Amniotic stem cell (primary cell): ENCODE results near the gene EVI5.

Experiments used
- DNase-seq: peaks from one replicate; lab custom pipeline; 2025; lab: John Stamatoyannopoulos, UW

The EVI5 gene

DNA sequence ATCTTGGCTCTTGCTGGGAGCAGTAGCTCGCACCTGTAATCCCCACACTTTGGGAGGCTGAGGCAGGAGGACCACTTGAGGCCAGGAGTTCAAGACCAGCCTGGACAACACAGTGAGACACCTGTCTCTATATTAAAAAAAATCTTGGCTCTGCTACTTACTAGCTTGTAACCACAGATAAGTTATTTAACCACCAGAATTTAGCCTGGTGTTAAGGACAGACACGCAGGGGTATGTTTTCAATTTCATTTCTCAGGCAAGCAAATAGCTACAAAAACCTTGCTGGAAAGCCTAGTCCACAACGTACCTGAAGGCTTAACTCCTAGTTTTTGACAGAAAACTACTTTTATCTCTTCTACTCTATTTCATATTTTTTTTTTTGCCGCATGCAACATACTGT is 273.4 kb downstream of the EVI5 start:
- no peak for DNase-seq

DNA sequence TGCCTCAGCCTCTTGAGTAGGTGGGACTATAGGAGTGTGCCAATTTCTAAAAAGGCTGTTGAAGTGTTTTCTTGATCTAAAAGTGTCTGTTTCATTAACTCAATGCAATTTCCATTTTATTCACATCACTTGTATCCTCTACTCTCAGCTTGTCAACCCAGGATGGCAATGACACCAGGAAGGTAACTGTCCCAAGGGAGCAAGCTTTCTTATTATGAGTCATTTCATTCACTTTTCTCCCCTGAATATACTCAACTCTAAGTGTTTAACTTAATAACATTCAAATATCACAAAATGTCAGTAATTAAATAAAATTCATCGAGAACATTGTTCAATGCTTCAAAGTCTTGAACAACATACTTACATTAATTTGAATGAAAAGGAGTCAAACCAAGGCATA is 275.3 kb downstream of the EVI5 start:
- DNase-seq, result no peak

DNA sequence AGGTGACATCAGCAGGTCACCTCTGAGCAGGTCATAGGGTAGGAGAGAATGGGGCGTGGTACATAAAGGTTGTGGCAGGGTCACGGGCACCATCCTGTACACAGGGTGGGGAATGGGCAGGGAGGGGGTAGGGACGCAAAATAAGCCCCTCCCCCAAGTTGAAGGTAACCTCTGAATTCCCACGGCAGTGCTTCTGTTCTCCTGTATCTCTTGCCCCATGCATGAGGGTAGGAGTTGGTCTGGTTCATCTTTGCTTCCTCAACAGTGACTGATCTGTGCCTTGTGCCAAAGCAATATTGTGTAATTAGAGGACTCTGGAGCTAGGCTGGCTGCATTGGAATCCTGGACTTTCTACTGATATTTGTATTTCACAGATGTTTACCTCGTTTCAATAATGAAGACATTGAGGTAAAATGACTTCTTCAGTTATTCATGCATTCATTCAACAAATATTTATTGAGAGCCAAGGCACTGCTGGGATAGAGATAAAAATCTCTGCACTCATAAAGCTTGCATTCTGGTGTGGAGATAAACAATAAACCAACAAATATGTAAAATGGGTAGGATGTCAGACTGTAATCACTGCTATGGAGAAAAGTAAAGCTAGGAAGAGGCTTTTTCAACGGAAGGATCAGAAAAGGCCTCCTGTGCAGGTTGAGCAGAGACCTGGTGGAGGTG is 279.8 kb downstream of the EVI5 start:
- no peak for DNase-seq

DNA sequence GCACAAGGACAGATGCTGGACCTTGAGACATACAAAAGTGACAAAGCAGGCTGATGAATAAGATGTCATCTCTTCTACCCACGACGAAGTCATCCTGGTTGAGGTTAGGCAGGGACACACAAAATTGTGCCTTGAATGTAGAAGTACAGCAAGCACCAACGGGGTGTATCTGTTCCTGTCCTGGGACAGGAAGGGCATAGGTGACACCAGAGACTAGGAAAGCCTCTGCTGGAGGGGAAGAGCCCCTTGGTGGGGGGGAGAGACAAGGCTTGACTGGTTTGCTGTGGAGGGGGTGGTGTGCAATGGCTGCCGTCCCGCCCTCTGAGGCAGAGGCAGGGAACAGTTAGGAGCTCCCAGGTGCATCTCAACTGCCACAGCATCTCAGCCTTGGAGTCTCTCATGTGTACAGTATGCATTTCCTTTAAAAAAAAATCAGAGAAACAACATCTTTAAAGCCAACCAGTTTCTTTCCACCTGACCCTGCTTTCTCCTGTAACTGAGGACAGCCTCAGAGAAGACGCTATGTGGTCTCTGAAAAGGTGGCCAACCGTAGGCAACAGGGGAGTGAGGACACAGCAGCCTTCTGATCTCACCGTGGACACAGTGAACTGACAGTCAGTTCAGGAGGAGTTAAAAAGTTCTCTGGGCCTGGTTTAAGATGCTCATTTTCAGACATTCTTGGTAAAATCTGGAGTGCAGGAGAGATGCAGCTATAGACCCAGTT is 280.5 kb downstream of the EVI5 start:
- no peak for DNase-seq

DNA sequence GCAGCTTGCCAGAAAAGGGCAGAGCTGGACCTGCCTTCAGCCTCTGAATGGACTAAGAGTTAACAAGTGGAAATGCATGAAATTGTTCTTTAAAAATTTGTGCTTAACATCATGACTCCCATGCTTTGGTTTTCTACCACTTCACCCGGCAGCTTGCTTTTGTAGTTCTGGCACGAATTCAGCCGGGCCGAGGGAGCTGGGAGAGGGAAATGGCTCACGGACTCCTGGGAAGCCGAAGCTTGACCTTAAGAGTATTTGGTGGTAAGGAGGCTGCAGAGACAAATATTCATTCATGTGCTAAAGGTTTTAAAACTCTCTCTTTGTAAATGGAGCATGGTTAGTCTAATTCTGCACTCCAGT is 281.0 kb downstream of the EVI5 start:
- no peak for DNase-seq

DNA sequence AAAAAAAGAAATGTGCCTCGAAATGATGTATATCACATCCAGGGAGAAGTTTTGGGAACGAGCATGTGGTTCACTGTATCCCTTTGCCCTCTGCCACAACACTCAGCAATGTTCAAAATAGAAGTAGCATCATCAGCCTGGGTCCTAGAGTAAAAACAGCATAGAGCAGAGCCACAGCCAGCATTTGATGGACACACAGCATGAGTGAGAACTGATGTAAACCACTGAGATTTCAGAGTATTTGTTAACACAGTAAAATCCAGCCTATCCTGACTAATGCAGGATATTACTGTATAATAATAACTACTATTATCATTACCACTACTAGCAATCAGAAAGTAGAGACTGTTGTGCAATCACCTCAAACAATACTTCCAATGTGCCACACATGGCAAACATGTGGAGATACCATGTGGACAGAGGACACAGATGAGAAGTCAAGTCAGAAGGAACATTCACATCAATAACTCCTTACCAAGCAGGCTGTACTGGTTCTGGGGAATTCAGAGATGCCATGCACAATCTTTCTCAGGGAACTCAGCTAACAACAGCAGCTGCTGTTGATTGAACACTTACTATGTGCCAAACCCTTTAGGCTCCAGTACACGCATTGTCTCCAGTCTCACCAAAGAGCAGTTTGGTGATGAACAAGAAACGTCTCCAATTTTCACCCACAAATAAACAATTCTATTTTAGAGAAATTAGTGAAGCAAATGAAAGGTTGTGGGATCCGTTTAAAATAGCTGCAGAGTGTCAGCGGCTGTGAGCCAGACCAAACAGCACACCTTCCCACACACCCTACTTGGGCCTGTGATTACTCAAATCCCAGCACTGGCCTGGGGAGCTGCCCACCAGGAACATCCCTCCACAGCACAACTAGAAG is 281.6 kb downstream of the EVI5 start:
- no peak for DNase-seq

DNA sequence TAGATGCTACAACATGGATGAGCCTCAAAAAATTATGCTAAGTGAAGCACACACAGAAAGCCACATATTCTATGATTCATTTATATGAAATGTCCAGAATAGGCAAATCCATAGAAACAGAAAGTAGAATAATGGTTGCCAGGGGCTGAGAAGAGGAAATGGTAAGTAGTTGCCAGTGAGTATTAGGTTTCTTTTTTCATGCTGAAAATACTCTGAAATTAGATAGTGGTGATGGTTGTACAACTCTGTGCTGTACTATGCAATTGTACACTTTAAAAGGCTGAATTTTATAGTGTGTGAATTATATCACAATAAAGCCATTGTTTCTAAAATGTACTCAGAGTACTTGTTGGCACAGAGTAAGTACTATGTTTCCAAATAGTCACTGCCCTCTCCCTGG is 282.7 kb downstream of the EVI5 start:
- DNase-seq, result no peak

DNA sequence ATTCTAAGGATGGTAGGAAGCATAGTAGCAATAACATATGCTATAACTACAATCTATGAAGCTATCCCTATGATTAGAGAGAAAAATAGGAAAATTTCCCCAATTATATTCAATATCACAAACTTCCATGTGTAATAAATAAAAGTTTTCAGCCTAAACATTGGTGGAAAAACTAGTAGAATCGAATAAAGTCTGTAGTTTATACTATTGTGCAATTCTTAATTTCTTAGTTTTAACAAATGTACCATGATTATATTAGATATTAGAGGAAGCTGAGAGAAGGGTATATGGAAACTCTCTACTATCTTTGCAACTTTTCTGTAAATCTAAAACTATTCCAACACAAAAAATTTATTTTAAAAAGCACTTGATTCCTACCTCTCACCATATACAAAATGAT is 284.4 kb downstream of the EVI5 start:
- no peak for DNase-seq

DNA sequence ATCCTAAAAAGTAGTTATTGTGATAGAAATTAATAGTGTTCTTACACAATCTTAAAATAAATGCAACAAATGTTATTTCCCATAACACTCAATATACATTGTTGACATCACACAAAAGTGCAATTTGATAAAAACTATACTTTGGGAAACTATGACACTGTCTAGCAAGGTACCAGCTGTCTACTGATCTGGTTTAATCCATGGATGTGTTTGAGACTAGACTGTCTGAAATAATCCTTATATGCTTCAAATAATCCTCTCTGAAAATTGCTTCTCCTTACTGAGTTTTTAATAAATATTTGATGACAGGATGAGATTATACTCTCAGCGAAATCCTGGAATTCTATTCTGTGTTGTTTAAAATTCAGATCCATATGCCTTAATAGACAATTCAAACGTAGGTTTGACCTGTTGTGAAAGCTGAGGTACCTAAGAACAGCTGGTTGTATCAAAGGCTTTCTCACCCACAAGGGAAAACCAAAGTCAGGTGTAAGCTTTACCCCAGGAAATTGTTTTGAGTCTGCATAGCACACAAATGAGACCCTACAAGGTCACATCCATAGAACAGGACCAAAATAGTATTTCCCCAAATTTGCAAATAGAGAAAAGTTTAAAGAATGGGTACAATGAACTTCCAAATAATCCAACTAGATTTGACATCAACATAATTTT is 289.4 kb downstream of the EVI5 start:
- DNase-seq, result no peak

DNA sequence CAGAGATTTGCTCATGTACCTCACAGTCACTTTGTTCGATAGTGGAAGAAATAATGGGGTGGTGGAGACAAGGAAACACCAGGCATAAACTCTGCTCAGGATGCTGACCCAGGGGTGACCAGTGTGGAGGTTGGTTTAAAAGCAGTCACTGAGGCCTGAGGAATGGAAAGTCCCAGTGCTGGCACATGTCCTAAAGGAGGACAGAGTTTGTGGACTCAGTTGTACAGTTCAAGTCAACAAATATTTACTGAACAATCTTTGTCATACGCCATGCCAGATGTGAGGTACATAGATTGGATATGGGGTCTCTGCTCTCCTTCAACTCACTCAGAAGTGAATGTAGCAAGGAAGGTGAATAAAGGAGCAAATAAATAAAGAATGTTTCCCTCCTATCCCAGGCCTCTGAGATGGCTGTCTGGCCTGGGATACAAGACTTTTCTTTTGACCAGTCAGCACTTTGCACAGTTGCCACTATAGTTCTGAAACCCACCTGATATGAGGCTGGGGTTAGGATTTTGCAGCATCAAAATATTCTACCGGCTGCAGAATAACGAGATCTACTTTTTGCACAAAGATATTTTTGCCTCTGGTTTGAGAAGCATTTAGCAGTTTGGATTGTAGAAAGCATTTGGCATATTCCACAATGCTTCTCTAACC is 290.3 kb downstream of the EVI5 start:
- DNase-seq, result no peak

DNA sequence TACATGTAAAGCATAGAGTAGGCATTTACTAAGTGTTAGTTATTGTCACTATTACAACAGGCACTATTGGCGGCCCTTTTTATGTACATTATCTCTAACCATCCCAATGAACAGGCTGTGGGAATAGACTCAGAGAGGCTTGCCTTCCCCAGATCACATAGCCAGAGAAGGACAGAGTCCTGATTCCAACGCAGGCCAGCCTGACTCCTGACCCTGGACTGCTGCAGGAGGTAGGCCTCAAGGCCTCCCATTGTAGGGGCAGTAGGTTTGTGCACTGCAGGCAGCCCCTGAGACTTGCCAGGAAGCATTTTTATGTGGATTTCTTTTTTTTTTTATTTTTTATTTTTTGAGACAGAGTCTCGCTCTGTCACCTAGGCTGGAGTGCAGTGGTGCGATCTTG is 291.8 kb downstream of the EVI5 start:
- no peak for DNase-seq

DNA sequence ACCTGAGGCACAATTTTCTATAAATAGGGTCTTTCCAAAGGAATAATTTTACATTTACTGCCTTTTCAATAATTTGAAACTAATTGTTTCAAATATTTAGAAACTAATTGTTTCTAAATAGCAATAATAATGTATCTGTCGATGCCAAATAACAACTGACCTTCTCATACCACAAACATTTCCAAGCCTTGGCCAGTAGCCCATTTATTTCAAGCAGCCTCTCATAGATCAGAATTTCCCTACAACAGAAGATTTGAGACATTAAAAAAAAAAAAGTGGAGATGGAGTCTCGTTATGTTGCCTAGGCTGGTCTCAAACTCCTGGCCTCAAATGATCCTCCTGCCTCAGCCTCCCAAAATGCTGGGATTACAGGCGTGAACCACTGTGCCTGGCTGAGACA is 296.1 kb downstream of the EVI5 start:
- DNase-seq, result no peak

DNA sequence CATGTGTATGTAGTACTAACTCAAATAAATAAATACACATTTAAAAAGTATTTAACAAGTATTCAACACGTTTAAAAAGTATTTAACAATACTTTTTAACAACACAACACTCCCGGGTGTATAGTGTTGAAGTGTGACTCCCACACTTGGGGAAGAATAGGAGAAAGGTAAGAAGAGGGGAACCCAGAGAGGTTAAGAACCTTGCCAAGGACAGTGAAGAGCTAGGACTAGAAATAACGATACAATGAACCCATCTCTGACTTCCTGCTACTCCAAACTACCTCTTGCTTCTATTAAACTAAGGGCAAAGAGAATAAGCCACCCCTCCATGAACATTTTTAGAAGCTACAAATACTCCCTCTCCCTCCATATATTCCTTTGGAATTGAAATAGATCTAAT is 296.5 kb downstream of the EVI5 start:
- no peak for DNase-seq

DNA sequence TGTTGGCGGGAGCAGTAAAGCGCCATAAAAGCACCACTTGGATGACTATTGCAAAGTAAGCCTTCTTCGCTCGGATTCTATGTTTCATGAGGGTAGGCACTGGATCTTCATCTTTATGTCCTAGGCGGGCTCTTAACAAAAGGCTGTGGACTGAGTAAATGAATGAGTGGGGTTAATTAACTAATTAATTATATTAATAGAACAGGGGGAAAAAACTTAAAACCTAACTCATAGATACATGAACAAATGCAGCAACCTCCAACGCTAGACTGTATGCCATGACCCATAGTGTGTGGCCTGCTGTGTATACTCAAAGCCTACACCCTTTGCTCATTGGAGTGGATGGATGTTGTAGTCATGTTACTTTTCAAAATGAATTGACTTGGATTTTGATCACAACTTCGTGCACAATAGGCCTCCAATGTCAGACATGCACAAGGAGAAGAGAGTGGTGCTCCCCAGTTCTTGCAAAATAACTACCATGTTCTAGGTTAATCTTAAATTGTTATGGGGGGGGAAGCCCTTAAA is 297.8 kb downstream of the EVI5 start:
- DNase-seq, result no peak

DNA sequence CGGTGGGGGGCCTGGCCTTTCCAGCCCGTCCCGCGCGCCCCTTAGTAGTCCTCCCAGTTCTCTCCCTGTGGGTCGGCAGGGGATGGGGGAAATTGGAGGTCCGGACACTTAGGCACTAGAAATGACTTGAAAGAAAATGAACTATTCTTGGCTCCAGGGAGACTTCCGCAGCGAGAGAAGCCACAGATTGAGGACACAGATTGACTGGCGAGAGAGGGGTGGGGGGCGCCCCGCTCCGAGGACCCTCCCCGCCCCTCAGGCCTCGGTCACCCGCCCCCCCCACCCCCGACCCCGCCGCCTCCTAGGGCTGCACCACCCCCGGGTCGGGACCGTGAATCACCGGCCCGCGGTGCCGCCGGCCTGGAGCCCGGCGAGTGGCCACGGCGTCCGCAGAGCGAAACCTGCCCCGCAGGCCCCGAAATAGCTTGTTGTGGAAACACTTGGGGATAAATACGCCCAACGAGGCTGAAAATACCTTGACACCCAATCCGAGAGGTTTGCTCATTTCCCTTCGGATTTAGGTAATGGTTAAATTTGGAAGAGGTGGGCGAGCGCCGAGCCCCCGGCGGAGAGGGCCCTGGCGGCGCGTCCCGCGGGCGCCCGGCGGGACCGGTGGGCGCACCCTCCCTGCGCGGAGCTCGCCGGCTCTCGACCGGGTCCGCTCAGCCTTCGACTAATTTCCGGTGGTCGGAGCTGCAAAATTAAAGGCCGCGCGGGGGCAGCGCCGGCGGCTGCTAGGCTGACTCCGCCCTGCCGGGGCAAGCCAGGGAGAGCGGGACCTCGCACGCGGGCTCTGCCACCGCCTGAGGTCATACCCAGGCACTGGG is 298.4 kb downstream of the EVI5 start, which contains the start of gene GFI1:
TSS of gene GFI1 (minus strand) at position 675 of the 827 bp plus-strand sequence. CDS start 3,438 bp downstream, outside the sequence.
- no peak for DNase-seq

DNA sequence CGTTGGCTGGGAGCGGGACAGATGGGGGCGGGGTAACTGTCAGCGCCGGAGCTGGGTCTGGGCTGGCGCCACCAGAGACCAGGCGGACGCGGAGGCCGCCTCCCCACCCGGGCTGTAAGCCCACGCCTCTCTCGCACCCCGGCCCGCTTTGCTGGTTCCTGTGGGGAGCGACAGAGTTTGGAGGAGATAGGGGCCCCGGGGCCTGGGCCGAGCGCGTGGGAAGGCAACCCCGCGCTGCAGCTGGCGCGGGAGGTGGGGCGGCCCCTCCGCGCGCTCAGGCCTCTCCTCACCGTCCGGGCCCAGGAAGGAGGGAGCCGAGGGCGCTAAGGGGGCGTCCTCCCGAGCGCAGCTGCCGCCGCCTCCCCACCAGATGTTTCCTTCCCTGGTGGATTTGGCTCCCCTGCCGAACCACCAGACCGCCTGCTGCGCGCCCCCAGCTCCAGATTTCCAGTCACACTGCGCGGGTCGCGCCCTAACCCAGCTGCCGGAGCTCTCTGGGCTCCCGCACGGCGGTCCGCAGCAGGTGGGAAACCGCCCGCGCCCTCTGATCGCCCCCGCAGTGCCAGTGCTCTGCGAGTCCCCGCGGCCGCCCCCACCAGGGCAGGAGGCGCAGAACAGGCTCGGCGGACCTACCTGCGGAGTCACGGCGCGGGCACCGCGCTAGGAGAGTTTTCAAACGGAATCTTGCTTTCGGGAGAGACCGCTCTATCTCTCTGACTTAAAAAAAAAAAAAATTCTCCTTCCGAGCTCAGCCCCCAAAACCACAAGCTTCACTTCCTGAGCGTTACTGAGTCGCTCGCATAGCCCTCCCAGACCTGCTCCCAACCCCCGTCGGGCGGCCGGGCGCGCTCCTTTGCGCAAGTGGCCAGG is 299.3 kb downstream of the EVI5 start:
- DNase-seq, result no peak

DNA sequence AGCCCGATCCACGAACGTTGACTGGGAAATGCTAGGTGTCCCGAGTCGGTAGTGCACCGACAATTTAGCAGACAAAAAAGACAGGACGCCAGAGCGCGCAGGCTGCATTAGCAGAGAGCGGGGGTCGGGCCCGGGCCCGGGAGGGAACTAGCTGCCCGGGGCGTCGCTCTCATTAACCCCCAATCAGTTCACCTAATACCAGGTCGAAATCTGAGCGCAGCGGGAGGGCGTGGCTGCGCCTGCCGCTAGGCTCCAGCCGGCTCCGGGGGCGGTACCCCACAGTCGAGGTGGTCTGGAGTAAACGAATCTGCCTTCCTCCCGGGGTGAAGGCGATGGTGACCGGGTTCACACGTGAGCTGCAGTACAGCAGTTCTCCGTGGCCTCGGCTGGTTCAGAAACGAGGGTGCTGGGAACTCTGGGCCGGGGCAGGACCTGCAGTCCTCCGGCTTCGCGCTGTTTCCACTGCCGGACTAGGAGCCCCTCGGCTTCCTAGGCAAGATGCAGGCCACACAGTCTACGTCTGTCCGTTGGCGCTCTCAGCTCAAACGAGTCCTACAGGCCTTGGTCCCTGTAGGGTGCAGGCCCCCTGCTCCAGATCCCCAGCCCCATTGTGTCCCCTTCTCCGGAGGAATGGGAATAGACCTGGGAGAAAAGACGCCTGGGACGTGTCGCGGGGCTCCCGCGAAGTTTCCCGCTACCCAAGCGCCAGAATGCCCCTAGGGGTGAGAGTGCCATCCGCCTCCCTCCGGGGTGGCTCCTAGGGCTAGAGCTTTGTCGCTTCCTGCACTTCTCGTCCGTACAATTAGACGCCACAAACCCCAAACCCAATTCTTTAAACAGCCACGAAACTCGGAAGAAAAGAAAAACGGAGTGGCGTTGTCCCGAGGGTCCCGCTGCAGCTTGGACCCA is 300.2 kb downstream of the EVI5 start:
- no peak for DNase-seq

DNA sequence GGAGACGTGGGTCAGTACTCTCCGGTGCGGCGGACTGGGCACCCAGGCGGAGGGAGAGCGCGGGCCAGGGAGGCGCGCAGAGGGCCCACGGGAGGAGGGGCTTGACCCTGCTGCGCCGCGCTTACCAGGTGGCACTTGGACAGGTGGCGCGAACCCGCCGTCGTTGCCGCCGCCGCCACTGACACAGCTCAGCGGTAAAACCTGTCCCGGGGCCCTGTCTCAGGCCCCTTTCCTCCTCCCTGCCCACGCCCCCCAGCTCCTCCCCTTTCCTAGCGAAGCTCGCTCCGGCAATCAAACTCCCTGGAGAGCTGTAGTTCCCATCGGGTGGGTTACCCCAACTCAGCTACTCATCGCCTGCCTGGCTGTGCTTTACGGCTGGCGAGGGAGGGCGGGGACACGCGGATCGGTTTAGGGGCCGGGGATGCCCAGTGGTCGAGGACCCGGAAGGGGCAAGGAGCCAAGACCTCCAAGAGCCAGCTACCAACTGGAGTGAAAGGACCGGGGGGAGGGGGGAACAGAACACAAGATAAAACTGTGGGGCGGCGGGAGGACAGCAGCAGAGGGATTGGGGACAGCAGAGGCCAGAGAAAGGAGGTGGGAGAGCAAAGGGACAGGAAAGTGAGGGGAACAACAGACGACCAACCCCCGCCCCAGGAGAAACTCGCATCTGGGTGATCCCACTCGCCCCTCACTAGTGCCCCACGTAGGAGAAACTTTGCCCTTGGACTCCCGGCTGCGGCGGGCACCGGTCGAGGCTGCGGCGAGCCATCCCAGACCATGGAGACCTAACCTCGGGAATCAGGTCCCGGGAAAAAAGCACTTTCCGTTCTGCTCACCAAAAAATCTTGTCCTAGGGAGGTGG is 301.1 kb downstream of the EVI5 start:
- no peak for DNase-seq
